GM06990 (cell line): Measurements from ENCODE around the gene CEP57L1.

ENCODE experiments used
- DNase-seq: peaks from one replicate; pipeline ENCODE4 v3.0.0-alpha.2; 2011; ENCODE audit not compliant: insufficient read length; ENCODE audit errors: extremely low read depth
- H3K27me3 ChIP-seq: replicated peaks from 2 replicates; pipeline ENCODE4 v1.6.0; 2011; ENCODE audit warnings: low read length; ENCODE audit not compliant: control insufficient read depth, insufficient read depth
- H3K36me3 ChIP-seq: 2 replicates; pipeline ENCODE4 v1.5.1; 2011; ENCODE audit warnings: low read length; ENCODE audit not compliant: control insufficient read depth, insufficient read depth
- H3K4me3 ChIP-seq: replicated peaks from 2 replicates; pipeline ENCODE4 v1.5.1; 2011; ENCODE audit warnings: low read depth, mild to moderate bottlenecking, control low read depth, low read length
- TF ChIP-seq, protein P1 (sequence below): IDR thresholded peaks from 2 replicates; pipeline ENCODE4 v1.5.1; 2011; ENCODE audit warnings: low read length, control low read depth, mild to moderate bottlenecking, inconsistent platforms; ENCODE audit not compliant: insufficient read depth, poor library complexity, severe bottlenecking

CEP57L1 gene

DNA sequence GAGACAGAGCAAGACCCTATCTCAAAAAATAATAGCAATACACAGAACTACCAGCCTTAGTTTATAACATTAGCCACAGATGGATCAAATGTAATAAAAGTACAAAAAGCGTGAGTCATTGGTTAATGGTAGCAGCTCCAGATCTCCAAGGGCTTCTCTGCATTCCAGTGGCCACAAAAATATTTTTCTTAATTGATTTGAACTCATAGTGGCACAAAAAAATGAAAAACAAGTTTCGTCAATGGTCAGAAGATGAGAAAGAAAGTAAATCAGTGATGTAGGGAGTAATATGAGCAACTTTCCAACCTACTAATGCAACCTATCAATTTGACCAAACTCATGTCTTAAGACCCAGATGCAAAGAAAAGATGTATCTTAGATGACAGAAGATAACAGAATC is 79.6 kb downstream of the CEP57L1 start:
- no peak for DNase-seq
- no peaks in the 10 kb centered on the region for H3K27me3 ChIP-seq
- no peak overlapping the region for H3K4me3 ChIP-seq
- no peaks in the 10 kb centered on the region for H3K36me3 ChIP-seq
- TF ChIP-seq, protein P1, sequence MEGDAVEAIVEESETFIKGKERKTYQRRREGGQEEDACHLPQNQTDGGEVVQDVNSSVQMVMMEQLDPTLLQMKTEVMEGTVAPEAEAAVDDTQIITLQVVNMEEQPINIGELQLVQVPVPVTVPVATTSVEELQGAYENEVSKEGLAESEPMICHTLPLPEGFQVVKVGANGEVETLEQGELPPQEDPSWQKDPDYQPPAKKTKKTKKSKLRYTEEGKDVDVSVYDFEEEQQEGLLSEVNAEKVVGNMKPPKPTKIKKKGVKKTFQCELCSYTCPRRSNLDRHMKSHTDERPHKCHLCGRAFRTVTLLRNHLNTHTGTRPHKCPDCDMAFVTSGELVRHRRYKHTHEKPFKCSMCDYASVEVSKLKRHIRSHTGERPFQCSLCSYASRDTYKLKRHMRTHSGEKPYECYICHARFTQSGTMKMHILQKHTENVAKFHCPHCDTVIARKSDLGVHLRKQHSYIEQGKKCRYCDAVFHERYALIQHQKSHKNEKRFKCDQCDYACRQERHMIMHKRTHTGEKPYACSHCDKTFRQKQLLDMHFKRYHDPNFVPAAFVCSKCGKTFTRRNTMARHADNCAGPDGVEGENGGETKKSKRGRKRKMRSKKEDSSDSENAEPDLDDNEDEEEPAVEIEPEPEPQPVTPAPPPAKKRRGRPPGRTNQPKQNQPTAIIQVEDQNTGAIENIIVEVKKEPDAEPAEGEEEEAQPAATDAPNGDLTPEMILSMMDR: no peak

DNA sequence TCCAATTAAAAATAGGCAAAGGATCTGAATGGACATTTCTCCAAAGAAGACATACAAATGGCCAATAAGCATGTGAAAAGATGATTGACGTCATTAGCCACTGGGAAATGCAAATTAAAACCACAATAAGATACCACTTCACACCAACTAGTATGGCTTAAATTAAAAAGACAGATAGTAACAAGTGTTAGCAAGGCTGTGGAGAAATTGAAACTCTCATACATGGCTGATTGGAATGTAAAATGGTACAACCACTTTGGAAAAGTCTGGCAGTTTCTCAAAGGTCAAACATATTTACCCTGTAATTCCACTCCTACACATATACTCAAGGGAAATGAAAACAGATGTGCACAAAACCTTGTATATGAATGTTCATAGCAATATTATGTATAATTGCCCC is 83.6 kb downstream of the CEP57L1 start:
- H3K36me3 ChIP-seq: no peaks in the 10 kb centered on the region
- TF ChIP-seq, protein P1: no peak
- DNase-seq: no peak
- H3K4me3 ChIP-seq: no peak overlapping the region
- no peaks in the 10 kb centered on the region for H3K27me3 ChIP-seq

GRCh38 chr6:109179507-109179906 is 84.2 kb downstream of the CEP57L1 start:
- DNase-seq: no peak
- TF ChIP-seq, protein P1: no peak
- Histone ChIP-seq H3K36me3 (no peaks in the 10 kb centered on the region), H3K4me3 (no peak overlapping the region), H3K27me3 (no peaks in the 10 kb centered on the region)

- no peaks in the 10 kb centered on the region for H3K36me3 ChIP-seq
- no peaks in the 10 kb centered on the region for H3K27me3 ChIP-seq
- no peak for DNase-seq
- H3K4me3 ChIP-seq: no peak overlapping the region
- TF ChIP-seq, protein P1: no peak
These were observed 87.3 kb downstream of the CEP57L1 start for GRCh38 chr6:109182578-109182977.

- TF ChIP-seq, protein P1: no peak
- DNase-seq: no peak
- Histone ChIP-seq H3K4me3 (no peak overlapping the region), H3K36me3 (no peaks in the 10 kb centered on the region), H3K27me3 (no peaks in the 10 kb centered on the region)
These were observed 87.9 kb downstream of the CEP57L1 start for GRCh38 chr6:109183109-109183650.

GRCh38 chr6:109184638-109185037 is 89.3 kb downstream of the CEP57L1 start:
- Histone ChIP-seq H3K36me3 (no peaks in the 10 kb centered on the region), H3K4me3 (no peak overlapping the region), H3K27me3 (no peaks in the 10 kb centered on the region)
- DNase-seq: no peak
- TF ChIP-seq, protein P1: no peak
